K562 (cell line): ENCODE results near the gene PSMC4. TPM values are rescaled to one million over a fixed set of nuclear protein-coding genes. Genes with fewer than 3 reads are reported as not detected.

ENCODE experiments used
- ATAC-seq: fragments of 200-7000 bp; cut with Tn5 transposase; 3 replicates; pipeline ENCODE4 v1.9.1; 2020; ENCODE audit warnings: moderate library complexity
- BruUV-seq: library from RNA; stranded (reverse); fragments of 400-500 nt; replicated peaks from 2 replicates; lab custom pipeline; 2021; lab: Mats Ljungman, UMichigan
- CTCF ChIA-PET: fragments of 300-600 bp; formaldehyde crosslinking; extraction: SDS; loops from one replicate; lab custom pipeline; 2021; ENCODE audit warnings: low intra/inter-chr PET ratio; lab: Yijun Ruan, JAX
- POLR2A ChIA-PET: fragments of 300-600, 350-650 bp; sonication (Branson Sonifier 250); formaldehyde crosslinking; extraction: SDS; loops from one replicate; lab custom pipeline; 2021; ENCODE audit warnings: antibody characterized with exemption, inconsistent platforms; lab: Yijun Ruan, JAX
- DNase-seq, 4 experiments: peaks; one replicate each; pipeline versions ENCODE4 v3.0.0 to v3.0.0-alpha.2; 2011 to 2018; ENCODE audit warnings: low spot score in 3 of 4, mixed read lengths in 3 of 4; ENCODE audit errors: extremely low read depth in 1 of 4
- FAIRE-seq: peaks from 2 replicates; lab custom pipeline; 2011; peaks lifted over from hg19 to GRCh38; lab: Jason Lieb, UNC
- H2AFZ ChIP-seq: 2 replicates; pipeline ENCODE4 v1.6.0; 2011; ENCODE audit warnings: low read depth, low read length, control low read depth, inconsistent platforms
- H3K27ac ChIP-seq: fragments of 200-600 bp; 3 replicates; pipeline ENCODE4 v1.8.0; 2011; ENCODE audit warnings: low read depth, mild to moderate bottlenecking, control low read depth, inconsistent platforms, low read length, moderate library complexity, mixed read lengths; ENCODE audit errors: extremely low read depth
- H3K27me3 ChIP-seq, 2 experiments: fragments of 300-600 bp in 1 of 2; 2 replicates in 1 of 2; 3 replicates in 1 of 2; pipeline versions ENCODE4 v1.6.0 to v1.8.0; 2011; ENCODE audit warnings: inconsistent platforms in 2 of 2, low read length in 2 of 2, mild to moderate bottlenecking in 1 of 2, mixed read lengths in 1 of 2, moderate library complexity in 1 of 2; ENCODE audit not compliant: control insufficient read depth in 2 of 2, insufficient read depth in 2 of 2
- H3K36me3 ChIP-seq: fragments of 300-600 bp; 3 replicates; pipeline ENCODE4 v1.8.0; 2011; ENCODE audit warnings: mild to moderate bottlenecking, low read length, inconsistent platforms; ENCODE audit not compliant: control insufficient read depth, insufficient read depth
- H3K4me1 ChIP-seq, 2 experiments: fragments of 200-600 bp in 1 of 2; replicated peaks in 1 of 2; 2 replicates in 1 of 2; 3 replicates in 1 of 2; pipeline versions ENCODE4 v1.5.1 to v1.8.0; 2011; ENCODE audit warnings: inconsistent platforms in 2 of 2, low read length in 2 of 2, mild to moderate bottlenecking in 1 of 2, mixed read lengths in 1 of 2, moderate library complexity in 1 of 2; ENCODE audit not compliant: control insufficient read depth in 2 of 2, insufficient read depth in 2 of 2
- H3K4me2 ChIP-seq: 2 replicates; pipeline ENCODE4 v1.6.1; 2011; ENCODE audit warnings: low read length, control low read depth, inconsistent platforms, mixed read lengths; ENCODE audit not compliant: insufficient read depth
- H3K4me3 ChIP-seq: fragments of 200-600 bp; sonication (generic), shearing (Covaris generic); 2 replicates; pipeline ENCODE4 v1.5.1; 2016; ENCODE audit warnings: control low read depth, inconsistent platforms
- H3K79me2 ChIP-seq: fragments of 200-600 bp; 3 replicates; pipeline ENCODE4 v1.8.0; 2011; ENCODE audit warnings: low read length, inconsistent platforms; ENCODE audit not compliant: control insufficient read depth, insufficient read depth
- H3K9ac ChIP-seq, 2 experiments: 2 replicates each; pipeline versions ENCODE4 v1.6.0 to v1.6.1; 2011; ENCODE audit warnings: low read depth in 2 of 2, low read length in 2 of 2, control low read depth in 1 of 2, inconsistent platforms in 1 of 2, mild to moderate bottlenecking in 1 of 2, mixed read lengths in 1 of 2; ENCODE audit not compliant: insufficient read depth in 1 of 2
- H3K9me1 ChIP-seq: one replicate; pipeline ENCODE4 v1.6.0; 2011; ENCODE audit warnings: inconsistent platforms, mild to moderate bottlenecking, low read length, moderate library complexity; ENCODE audit not compliant: control insufficient read depth, insufficient read depth
- H3K9me3 ChIP-seq: replicated peaks from 2 replicates; pipeline ENCODE4 v1.5.1; 2011; ENCODE audit warnings: low read depth, low read length, inconsistent platforms; ENCODE audit not compliant: control insufficient read depth, insufficient read depth
- H4K20me1 ChIP-seq: replicated peaks from 2 replicates; pipeline ENCODE4 v1.6.1; 2011; ENCODE audit warnings: low read length, inconsistent platforms, mixed read lengths; ENCODE audit not compliant: control insufficient read depth, insufficient read depth
- BRCA1 ChIP-seq, 2 experiments: fragments of 450-650 bp in 1 of 2; sonication (generic) in 1 of 2; formaldehyde crosslinking in 1 of 2; IDR thresholded peaks; 2 replicates each; pipeline versions ENCODE4 v1.5.0 to v1.6.1; 2017 to 2020; ENCODE audit warnings: mild to moderate bottlenecking in 1 of 2, missing genetic modification reagents in 1 of 2
- CBFA2T2 ChIP-seq: fragments of 450-650 bp; conservative IDR thresholded peaks from 2 replicates; pipeline ENCODE4 v1.6.1; 2017; ENCODE audit warnings: mild to moderate bottlenecking
- ETV5 ChIP-seq: sonication (generic); formaldehyde crosslinking; IDR thresholded peaks from 2 replicates; pipeline ENCODE4 v1.4.0; 2020; ENCODE audit warnings: low read depth, mild to moderate bottlenecking, missing genetic modification reagents
- ETV6 ChIP-seq, 3 experiments: fragments of 150-350 bp in 1 of 3; sonication (generic) in 1 of 3; formaldehyde crosslinking in 1 of 3; IDR thresholded peaks; 2 replicates each; pipeline versions ENCODE4 v1.6.1 to v1.8.0; 2014 to 2022; ENCODE audit warnings: borderline replicate concordance in 2 of 3, low read depth in 2 of 3, antibody characterized with exemption in 1 of 3, low read length in 1 of 3, mild to moderate bottlenecking in 1 of 3, missing genetic modification reagents in 1 of 3
- RBM25 ChIP-seq: fragments of 200-400 bp; formaldehyde crosslinking; IDR thresholded peaks from 2 replicates; pipeline ENCODE4 v1.6.1; 2018; ENCODE audit warnings: low read length, low read depth, moderate library complexity; ENCODE audit not compliant: severe bottlenecking
- RFX5 ChIP-seq: IDR thresholded peaks from 2 replicates; pipeline ENCODE4 v1.6.1; 2011; ENCODE audit warnings: low read depth, mild to moderate bottlenecking, improper control_type of control experiment, low read length
- SAP30 ChIP-seq: fragments of 200-600 bp; sonication (generic); IDR thresholded peaks from 2 replicates; pipeline ENCODE4 v1.6.1; 2012; ENCODE audit warnings: borderline replicate concordance, low read depth, mild to moderate bottlenecking, moderate library complexity, low read length, control low read depth, inconsistent platforms; ENCODE audit not compliant: insufficient read depth, poor library complexity, severe bottlenecking
- SIN3A ChIP-seq, 2 experiments: fragments of 150-350 bp in 1 of 2; IDR thresholded peaks; 2 replicates each; pipeline ENCODE4 v1.6.1; 2011 to 2016; ENCODE audit warnings: borderline replicate concordance in 2 of 2, low read depth in 2 of 2, low read length in 2 of 2, mild to moderate bottlenecking in 2 of 2, moderate library complexity in 2 of 2; ENCODE audit not compliant: control insufficient read depth in 1 of 2
- U2AF1 ChIP-seq: fragments of 200-400 bp; formaldehyde crosslinking; optimal IDR thresholded peaks from 2 replicates; pipeline ENCODE3; 2017; ENCODE audit warnings: mild to moderate bottlenecking, low read depth, low read length, moderate library complexity
- ZNF282 ChIP-seq: sonication (generic); formaldehyde crosslinking; IDR thresholded peaks from 2 replicates; pipeline ENCODE4 v1.8.1; 2023; ENCODE audit warnings: missing genetic modification reagents
- WGBS: fragments of 100-300 bp; shearing (Covaris generic); methylation state at CpG from one replicate; pipeline ENCODE4 v1.1.6; 2016; ENCODE audit warnings: low coverage, mixed read lengths; ENCODE audit not compliant: insufficient coverage; ENCODE audit errors: missing lambda C conversion rate; 5-methylcytosine and 5-hydroxymethylcytosine counted together
- in situ Hi-C: fragments of 300-500 bp; cut with MboI; formaldehyde crosslinking; loops from 4 replicates; pipeline ENCODE4 v1.15.0; 2018; ENCODE audit warnings: inconsistent platforms, mixed read lengths
- intact Hi-C: fragments of 100-400 bp; cut with micrococcal nuclease; formaldehyde crosslinking; loops from 2 replicates; pipeline ENCODE4 v1.14.2; 2022
- polyA plus RNA-seq, 8 experiments: library from polyadenylated mRNA; depleted of rRNA in 4 of 8; stranded (reverse) in 5 of 8; unstranded in 3 of 8; fragments of >200 nt; fragmentation: Nextera tagmentation in 2 of 8; fragmentation: Illumina TruSeq in 1 of 8; extraction: Ambion mirVana in 2 of 8; extraction: Trizol in 1 of 8; gene quantifications; 2 replicates each; pipeline versions ENCODE4 v1.2.1 to v1.2.3, GENCODE V29; 2011 to 2014; ENCODE audit warnings: inconsistent platforms in 1 of 8, missing spikeins in 1 of 8
- total RNA-seq, 7 experiments: library from RNA; depleted of rRNA in 6 of 7; stranded (reverse); fragments of >200 nt in 6 of 7; fragmentation: Illumina TruSeq in 2 of 7; extraction: Trizol in 2 of 7; gene quantifications; 2 replicates each; pipeline versions ENCODE4 v1.2.1 to v1.2.3, GENCODE V29; 2011 to 2021; ENCODE audit warnings: low replicate concordance in 1 of 7
- TF ChIP-seq, protein P1 (sequence below): fragments of 450-650 bp; IDR thresholded peaks from 2 replicates; pipeline ENCODE4 v1.6.1; 2017; ENCODE audit warnings: antibody characterized with exemption, mild to moderate bottlenecking

PSMC4 gene
- total and polyA plus RNA-seq, 9 of the 15 experiments (the other 6 are each of a cell fraction or from before 2014, with no cell fraction given), result 45.9 to 475 (median 142) TPM

DNA sequence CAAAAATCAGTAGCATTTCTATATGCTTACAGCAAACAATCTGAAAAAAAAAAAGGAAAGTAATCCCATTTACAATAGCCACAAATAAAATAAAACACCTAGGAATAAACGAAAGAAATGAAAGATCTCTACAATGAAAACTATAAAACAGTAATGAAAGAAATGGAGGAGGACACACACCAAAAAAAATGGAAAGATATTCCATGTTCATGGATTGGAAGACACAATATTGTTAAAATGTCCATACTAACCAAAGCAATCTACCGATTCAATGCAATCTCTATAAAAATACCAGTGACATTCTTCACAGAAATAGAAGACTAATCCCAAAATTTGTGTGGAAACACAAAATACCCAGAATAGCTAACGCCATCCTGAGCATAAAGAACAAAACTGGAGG lies 41.2 kb upstream of the PSMC4 start:
- H3K9me1 ChIP-seq, result no peaks in the 10 kb centered on the region
- H3K9ac ChIP-seq, result no peak overlapping the region
- ChIA-PET CTCF (no interaction called here), POLR2A (interaction anchor here (0.6 kb wide), 1 partner anchor 166 kb away, joined by 4 read pairs; no protein-coding TSS in a partner anchor)
- BruUV-seq, result no TSS peak
- H3K4me3 ChIP-seq, result no peak overlapping the region
- H3K36me3 ChIP-seq, result no peaks in the 10 kb centered on the region
- ATAC-seq (no peak), DNase-seq (no peak), FAIRE-seq (no peak)
- intact Hi-C loops (no loop called here), in situ Hi-C loops (no loop called here)
- H3K27me3 ChIP-seq, result peaks cover 0 to 14% of the 10 kb centered on the region in 2 experiments; a peak in 2 of 5 replicates
- H3K9me3 ChIP-seq, result no peaks in the 10 kb centered on the region
- 4% methylated on average over 3 of the region's 3 CpGs for WGBS
- no peak overlapping the region for H3K4me2 ChIP-seq
- H3K27ac ChIP-seq, result no peak overlapping the region
- TF ChIP-seq RBM25 (no peak), BRCA1 (IDR thresholded peaks at IDR 0.05) (no peak), BRCA1 (CRISPR knock-in tag; IDR thresholded peaks at IDR 0.05) (no peak), U2AF1 (no peak), ZNF282 (CRISPR knock-in tag) (no peak), SIN3A (IDR thresholded peaks at IDR 0.05; ENCODE audit: borderline replicate concordance in 2 of 2, control insufficient read depth in 1 of 2, low read depth in 2 of 2, low read length in 2 of 2) (no peak), CBFA2T2 (no peak), ETV6 (IDR thresholded peaks at IDR 0.05; ENCODE audit: borderline replicate concordance in 1 of 2, low read depth in 2 of 2, low read length in 1 of 2) (no peak), ETV6 (CRISPR knock-in tag; IDR thresholded peaks at IDR 0.05; ENCODE audit: borderline replicate concordance) (no peak), ETV5 (no peak), RFX5 (no peak), SAP30 (no peak)
- TF ChIP-seq, protein P1, sequence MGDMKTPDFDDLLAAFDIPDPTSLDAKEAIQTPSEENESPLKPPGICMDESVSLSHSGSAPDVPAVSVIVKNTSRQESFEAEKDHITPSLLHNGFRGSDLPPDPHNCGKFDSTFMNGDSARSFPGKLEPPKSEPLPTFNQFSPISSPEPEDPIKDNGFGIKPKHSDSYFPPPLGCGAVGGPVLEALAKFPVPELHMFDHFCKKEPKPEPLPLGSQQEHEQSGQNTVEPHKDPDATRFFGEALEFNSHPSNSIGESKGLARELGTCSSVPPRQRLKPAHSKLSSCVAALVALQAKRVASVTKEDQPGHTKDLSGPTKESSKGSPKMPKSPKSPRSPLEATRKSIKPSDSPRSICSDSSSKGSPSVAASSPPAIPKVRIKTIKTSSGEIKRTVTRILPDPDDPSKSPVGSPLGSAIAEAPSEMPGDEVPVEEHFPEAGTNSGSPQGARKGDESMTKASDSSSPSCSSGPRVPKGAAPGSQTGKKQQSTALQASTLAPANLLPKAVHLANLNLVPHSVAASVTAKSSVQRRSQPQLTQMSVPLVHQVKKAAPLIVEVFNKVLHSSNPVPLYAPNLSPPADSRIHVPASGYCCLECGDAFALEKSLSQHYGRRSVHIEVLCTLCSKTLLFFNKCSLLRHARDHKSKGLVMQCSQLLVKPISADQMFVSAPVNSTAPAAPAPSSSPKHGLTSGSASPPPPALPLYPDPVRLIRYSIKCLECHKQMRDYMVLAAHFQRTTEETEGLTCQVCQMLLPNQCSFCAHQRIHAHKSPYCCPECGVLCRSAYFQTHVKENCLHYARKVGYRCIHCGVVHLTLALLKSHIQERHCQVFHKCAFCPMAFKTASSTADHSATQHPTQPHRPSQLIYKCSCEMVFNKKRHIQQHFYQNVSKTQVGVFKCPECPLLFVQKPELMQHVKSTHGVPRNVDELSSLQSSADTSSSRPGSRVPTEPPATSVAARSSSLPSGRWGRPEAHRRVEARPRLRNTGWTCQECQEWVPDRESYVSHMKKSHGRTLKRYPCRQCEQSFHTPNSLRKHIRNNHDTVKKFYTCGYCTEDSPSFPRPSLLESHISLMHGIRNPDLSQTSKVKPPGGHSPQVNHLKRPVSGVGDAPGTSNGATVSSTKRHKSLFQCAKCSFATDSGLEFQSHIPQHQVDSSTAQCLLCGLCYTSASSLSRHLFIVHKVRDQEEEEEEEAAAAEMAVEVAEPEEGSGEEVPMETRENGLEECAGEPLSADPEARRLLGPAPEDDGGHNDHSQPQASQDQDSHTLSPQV, result no peak
- peaks cover 0 to 10% of the 10 kb centered on the region in 2 experiments; a peak in 3 of 5 replicates for H3K4me1 ChIP-seq
- no peak overlapping the region for H2AFZ ChIP-seq
- no peaks in the 10 kb centered on the region for H3K79me2 ChIP-seq
- no peaks in the 10 kb centered on the region for H4K20me1 ChIP-seq
